IMR-90 (cell line): ENCODE data around the gene SESN3. TPM values are rescaled to one million over a fixed set of nuclear protein-coding genes. Genes with fewer than 3 reads are reported as not detected.
"Not testable (repeated sequence)": the region's sequence is repeated elsewhere in the genome, so short reads cannot be mapped to it uniquely, and the experiment has no call there.

ENCODE experiments used
- ATAC-seq: fragments of 200-7000 bp; cut with Tn5 transposase; 2 replicates; pipeline ENCODE4 v1.9.1; 2020; ENCODE audit warnings: low read depth, mild to moderate bottlenecking, moderate library complexity
- BruUV-seq: library from RNA; stranded (reverse); fragments of 400-500 nt; replicated peaks from 2 replicates; lab custom pipeline; 2021; lab: Mats Ljungman, UMichigan
- CTCF ChIA-PET: fragments of 300-600 bp; formaldehyde crosslinking; extraction: SDS; loops from one replicate; lab custom pipeline; 2021; ENCODE audit warnings: antibody characterized with exemption; lab: Yijun Ruan, JAX
- POLR2A ChIA-PET: fragments of 300-600 bp; sonication (Branson Sonifier 250); formaldehyde crosslinking; loops from one replicate; lab custom pipeline; 2022; ENCODE audit warnings: antibody characterized with exemption; ENCODE audit not compliant: unreplicated experiment; lab: Charles Lee
- DNase-seq: peaks from one replicate; pipeline ENCODE4 v3.0.0; 2013
- H2AFZ ChIP-seq: replicated peaks from 2 replicates; pipeline ENCODE3; 2013; ENCODE audit warnings: low read length, mild to moderate bottlenecking; ENCODE audit not compliant: poor library complexity
- H2AK5ac ChIP-seq: 2 replicates; pipeline ENCODE4 v1.6.1; 2013; ENCODE audit warnings: low read depth, low read length, inconsistent platforms
- H2AK9ac ChIP-seq: replicated peaks from 2 replicates; pipeline ENCODE3; 2013; ENCODE audit warnings: mild to moderate bottlenecking, low read depth, low read length, moderate library complexity; ENCODE audit not compliant: poor library complexity
- H2BK120ac ChIP-seq: 2 replicates; pipeline ENCODE4 v1.6.1; 2013; ENCODE audit warnings: low read depth, low read length, inconsistent platforms
- H2BK15ac ChIP-seq: 3 replicates; pipeline ENCODE4 v1.6.1; 2013; ENCODE audit warnings: low read depth, low read length, inconsistent platforms
- H2BK20ac ChIP-seq: 2 replicates; pipeline ENCODE4 v1.6.1; 2013; ENCODE audit warnings: low read depth, mild to moderate bottlenecking, inconsistent platforms, low read length, moderate library complexity
- H2BK5ac ChIP-seq: 2 replicates; pipeline ENCODE4 v1.6.1; 2013; ENCODE audit warnings: mild to moderate bottlenecking, low read depth, low read length, inconsistent platforms; ENCODE audit not compliant: poor library complexity, severe bottlenecking
- H3K14ac ChIP-seq: replicated peaks from 2 replicates; pipeline ENCODE4 v1.6.1; 2013; ENCODE audit warnings: low read depth, low read length, inconsistent platforms
- H3K18ac ChIP-seq: 2 replicates; pipeline ENCODE4 v1.6.1; 2013; ENCODE audit warnings: low read depth, low read length, control low read depth
- H3K23ac ChIP-seq: 2 replicates; pipeline ENCODE4 v1.6.1; 2013; ENCODE audit warnings: low read depth, low read length, inconsistent platforms
- H3K27ac ChIP-seq: 2 replicates; pipeline ENCODE4 v1.5.1; 2013; ENCODE audit warnings: mild to moderate bottlenecking, control low read depth, low read length; ENCODE audit not compliant: insufficient read depth
- H3K27me3 ChIP-seq: 2 replicates; pipeline ENCODE4 v1.6.1; 2013; ENCODE audit warnings: low read length; ENCODE audit not compliant: control insufficient read depth, insufficient read depth
- H3K36me3 ChIP-seq: 2 replicates; pipeline ENCODE4 v1.6.1; 2013; ENCODE audit warnings: low read length, mixed read lengths; ENCODE audit not compliant: control insufficient read depth, insufficient read depth
- H3K4ac ChIP-seq: 2 replicates; pipeline ENCODE4 v1.6.1; 2013; ENCODE audit warnings: low read depth, low read length, inconsistent platforms
- H3K4me1 ChIP-seq: 2 replicates; pipeline ENCODE4 v1.6.1; 2013; ENCODE audit warnings: low read length, mixed read lengths; ENCODE audit not compliant: control insufficient read depth, insufficient read depth
- H3K4me2 ChIP-seq: 2 replicates; pipeline ENCODE4 v1.6.1; 2013; ENCODE audit warnings: low read depth, mild to moderate bottlenecking, control low read depth, low read length, moderate library complexity
- H3K4me3 ChIP-seq: 2 replicates; pipeline ENCODE4 v1.5.1; 2013; ENCODE audit warnings: low read depth, mild to moderate bottlenecking, control low read depth, low read length, moderate library complexity; ENCODE audit not compliant: insufficient read depth
- H3K56ac ChIP-seq: 2 replicates; pipeline ENCODE4 v1.6.1; 2013; ENCODE audit warnings: low read length, inconsistent platforms; ENCODE audit not compliant: insufficient read depth; ENCODE audit errors: extremely low read depth
- H3K79me1 ChIP-seq, 2 experiments: 2 replicates each; pipeline ENCODE4 v1.6.1; 2013; ENCODE audit warnings: low read length in 2 of 2, inconsistent platforms in 1 of 2, low read depth in 1 of 2
- H3K9ac ChIP-seq: 2 replicates; pipeline ENCODE4 v1.6.1; 2013; ENCODE audit warnings: low read depth, low read length, control low read depth
- H3K9me1 ChIP-seq: 2 replicates; pipeline ENCODE4 v1.6.1; 2013; ENCODE audit warnings: low read length, inconsistent platforms; ENCODE audit not compliant: insufficient read depth
- H3K9me3 ChIP-seq: 2 replicates; pipeline ENCODE4 v1.6.1; 2013; ENCODE audit warnings: low read length; ENCODE audit not compliant: control insufficient read depth, insufficient read depth
- H4K20me1 ChIP-seq: 2 replicates; pipeline ENCODE4 v1.6.1; 2013; ENCODE audit warnings: low read length, inconsistent platforms; ENCODE audit not compliant: insufficient read depth
- H4K5ac ChIP-seq: 2 replicates; pipeline ENCODE4 v1.6.1; 2013; ENCODE audit warnings: mild to moderate bottlenecking, low read depth, low read length, control low read depth
- H4K8ac ChIP-seq, 2 experiments: 2 replicates each; pipeline ENCODE4 v1.6.1; 2013; ENCODE audit warnings: low read depth in 2 of 2, low read length in 2 of 2, control low read depth in 1 of 2, inconsistent platforms in 1 of 2
- H4K91ac ChIP-seq: 2 replicates; pipeline ENCODE4 v1.6.1; 2013; ENCODE audit warnings: low read depth, low read length, inconsistent platforms; ENCODE audit not compliant: insufficient read depth
- WGBS, 2 experiments: methylation state at CpG; one replicate each; pipeline versions ENCODE4 v1.1.5 to v1.1.7; 2013; ENCODE audit warnings: missing lambda C conversion rate in 2 of 2; ENCODE audit not compliant: insufficient read length in 1 of 2; ENCODE audit errors: extremely low coverage in 2 of 2; 5-methylcytosine and 5-hydroxymethylcytosine counted together
- dilution Hi-C: fragments of 300-500 bp; cut with HindIII; formaldehyde crosslinking; loops from one replicate; pipeline ENCODE4 v1.14.3; 2018; ENCODE audit warnings: low sequenced_read_pairs; ENCODE audit not compliant: unreplicated experiment
- in situ Hi-C: fragments of 300-500 bp; cut with MboI; formaldehyde crosslinking; loops from 3 replicates; pipeline ENCODE4 v1.14.3; 2019; ENCODE audit warnings: low sequenced_read_pairs, inconsistent platforms, mixed read lengths
- intact Hi-C: fragments of 100-400 bp; cut with micrococcal nuclease; formaldehyde crosslinking; loops from 2 replicates; pipeline ENCODE4 v1.10.0; 2022
- polyA plus RNA-seq, 3 experiments: library from polyadenylated mRNA; depleted of rRNA; stranded (reverse); fragments of >200 nt; gene quantifications; 2 replicates each; pipeline ENCODE4 v1.2.3, GENCODE V29; 2012; ENCODE audit warnings: low replicate concordance in 1 of 3
- total RNA-seq: library from RNA; depleted of rRNA; stranded (reverse); fragments of >200 nt; gene quantifications from 2 replicates; pipeline ENCODE4 v1.2.3, GENCODE V29; 2012

Gene SESN3
- total and polyA plus RNA-seq, 2 of the 4 experiments (the other 2 are of a cell fraction), result 2.0 to 7.7 TPM

GRCh38 chr11:95273618-95274017, 42.6 kb upstream of the SESN3 start:
- H3K56ac ChIP-seq, H4K20me1 ChIP-seq, H2BK15ac ChIP-seq, H3K36me3 ChIP-seq, in situ Hi-C loops, H3K27me3 ChIP-seq, H4K91ac ChIP-seq, H3K4me1 ChIP-seq, H2BK5ac ChIP-seq, H2BK20ac ChIP-seq, H2AK9ac ChIP-seq, H3K18ac ChIP-seq, H3K27ac ChIP-seq, POLR2A ChIA-PET, intact Hi-C loops, H3K4me3 ChIP-seq, H3K23ac ChIP-seq, H3K14ac ChIP-seq, dilution Hi-C loops, H2AK5ac ChIP-seq, ATAC-seq, BruUV-seq, H3K9me1 ChIP-seq, H3K9me3 ChIP-seq, H3K79me1 ChIP-seq, H3K4ac ChIP-seq, H3K4me2 ChIP-seq, DNase-seq, H2BK120ac ChIP-seq, CTCF ChIA-PET, H2AFZ ChIP-seq, H4K8ac ChIP-seq, H4K5ac ChIP-seq, H3K9ac ChIP-seq: not testable (repeated sequence)
- WGBS, 2 experiments, result no CpG with 5 or more reads among the region's 5 CpGs
